WTC11 (cell line): ENCODE measurements around the gene SGSH.

Experiments
- CTCF ChIP-seq: fragments of 200-600 bp; IDR thresholded peaks from 2 replicates; pipeline ENCODE4 v1.8.0; 2022; ENCODE audit warnings: antibody characterized with exemption
- E2F1 ChIP-seq: sonication (generic); formaldehyde crosslinking; IDR thresholded peaks from 2 replicates; pipeline ENCODE4 v1.8.0; 2022; ENCODE audit warnings: mild to moderate bottlenecking, missing genetic modification reagents
- ESRRA ChIP-seq: sonication (generic); formaldehyde crosslinking; IDR thresholded peaks from 2 replicates; pipeline ENCODE4 v1.8.1; 2022; ENCODE audit warnings: mild to moderate bottlenecking, missing genetic modification reagents, borderline replicate concordance
- ETV6 ChIP-seq: sonication (generic); formaldehyde crosslinking; IDR thresholded peaks from 2 replicates; pipeline ENCODE4 v1.8.1; 2022; ENCODE audit warnings: mild to moderate bottlenecking, missing genetic modification reagents
- JUN ChIP-seq: sonication (generic); formaldehyde crosslinking; IDR thresholded peaks from 2 replicates; pipeline ENCODE4 v1.8.0; 2023; ENCODE audit warnings: mild to moderate bottlenecking, missing genetic modification reagents
- MAX ChIP-seq: sonication (generic); formaldehyde crosslinking; IDR thresholded peaks from 2 replicates; pipeline ENCODE4 v1.8.0; 2022; ENCODE audit warnings: mild to moderate bottlenecking, missing genetic modification reagents
- NFATC4 ChIP-seq: fragments of 250-450 bp; sonication (Bioruptor Pico); IDR thresholded peaks from 2 replicates; pipeline ENCODE4 v1.9.0; 2021; ENCODE audit warnings: mild to moderate bottlenecking
- NR1H2 ChIP-seq: sonication (generic); formaldehyde crosslinking; IDR thresholded peaks from 2 replicates; pipeline ENCODE4 v1.9.0; 2021; ENCODE audit warnings: mild to moderate bottlenecking, moderate library complexity, missing genetic modification reagents
- ZBTB21 ChIP-seq: sonication (generic); formaldehyde crosslinking; IDR thresholded peaks from 2 replicates; pipeline ENCODE4 v1.8.1; 2023; ENCODE audit warnings: mild to moderate bottlenecking, missing genetic modification reagents, borderline replicate concordance
- TF ChIP-seq, protein P1 (sequence below): sonication (generic); formaldehyde crosslinking; IDR thresholded peaks from 2 replicates; pipeline ENCODE4 v1.8.1; 2023; ENCODE audit warnings: mild to moderate bottlenecking, missing genetic modification reagents
- TF ChIP-seq, protein P2 (sequence below): sonication (generic); formaldehyde crosslinking; conservative IDR thresholded peaks from 2 replicates; pipeline ENCODE4 v1.8.1; 2022; ENCODE audit warnings: mild to moderate bottlenecking, missing genetic modification reagents
- TF ChIP-seq, protein P3 (sequence below): sonication (generic); formaldehyde crosslinking; IDR thresholded peaks from 2 replicates; pipeline ENCODE4 v1.8.1; 2023; ENCODE audit warnings: mild to moderate bottlenecking, missing genetic modification reagents, moderate library complexity

GRCh38 chr17:80201446-80201845 lies 18.7 kb downstream of the SGSH start:
- TF ChIP-seq ZBTB21 (CRISPR knock-in tag) (no peak), CTCF (no peak), JUN (no peak), NFATC4 (CRISPR knock-in tag) (no peak), MAX (CRISPR knock-in tag) (no peak), ESRRA (CRISPR knock-in tag) (no peak), ETV6 (CRISPR knock-in tag) (no peak), E2F1 (no peak), NR1H2 (CRISPR knock-in tag) (no peak)
- TF ChIP-seq, protein P1, sequence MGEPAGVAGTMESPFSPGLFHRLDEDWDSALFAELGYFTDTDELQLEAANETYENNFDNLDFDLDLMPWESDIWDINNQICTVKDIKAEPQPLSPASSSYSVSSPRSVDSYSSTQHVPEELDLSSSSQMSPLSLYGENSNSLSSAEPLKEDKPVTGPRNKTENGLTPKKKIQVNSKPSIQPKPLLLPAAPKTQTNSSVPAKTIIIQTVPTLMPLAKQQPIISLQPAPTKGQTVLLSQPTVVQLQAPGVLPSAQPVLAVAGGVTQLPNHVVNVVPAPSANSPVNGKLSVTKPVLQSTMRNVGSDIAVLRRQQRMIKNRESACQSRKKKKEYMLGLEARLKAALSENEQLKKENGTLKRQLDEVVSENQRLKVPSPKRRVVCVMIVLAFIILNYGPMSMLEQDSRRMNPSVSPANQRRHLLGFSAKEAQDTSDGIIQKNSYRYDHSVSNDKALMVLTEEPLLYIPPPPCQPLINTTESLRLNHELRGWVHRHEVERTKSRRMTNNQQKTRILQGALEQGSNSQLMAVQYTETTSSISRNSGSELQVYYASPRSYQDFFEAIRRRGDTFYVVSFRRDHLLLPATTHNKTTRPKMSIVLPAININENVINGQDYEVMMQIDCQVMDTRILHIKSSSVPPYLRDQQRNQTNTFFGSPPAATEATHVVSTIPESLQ (CRISPR knock-in tag): no peak
- TF ChIP-seq, protein P2, sequence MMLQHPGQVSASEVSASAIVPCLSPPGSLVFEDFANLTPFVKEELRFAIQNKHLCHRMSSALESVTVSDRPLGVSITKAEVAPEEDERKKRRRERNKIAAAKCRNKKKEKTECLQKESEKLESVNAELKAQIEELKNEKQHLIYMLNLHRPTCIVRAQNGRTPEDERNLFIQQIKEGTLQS (CRISPR knock-in tag): no peak
- TF ChIP-seq, protein P3, sequence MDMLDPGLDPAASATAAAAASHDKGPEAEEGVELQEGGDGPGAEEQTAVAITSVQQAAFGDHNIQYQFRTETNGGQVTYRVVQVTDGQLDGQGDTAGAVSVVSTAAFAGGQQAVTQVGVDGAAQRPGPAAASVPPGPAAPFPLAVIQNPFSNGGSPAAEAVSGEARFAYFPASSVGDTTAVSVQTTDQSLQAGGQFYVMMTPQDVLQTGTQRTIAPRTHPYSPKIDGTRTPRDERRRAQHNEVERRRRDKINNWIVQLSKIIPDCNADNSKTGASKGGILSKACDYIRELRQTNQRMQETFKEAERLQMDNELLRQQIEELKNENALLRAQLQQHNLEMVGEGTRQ (CRISPR knock-in tag): no peak
